ENCODE measurements around the gene PI16.
A peak's percentile ranks its signal among the peaks of the same experiment; 100 is the strongest.
"Not testable (repeated sequence)": the region's sequence is repeated elsewhere in the genome, so short reads cannot be mapped to it uniquely, and the experiment has no call there.

Gene PI16

DNA sequence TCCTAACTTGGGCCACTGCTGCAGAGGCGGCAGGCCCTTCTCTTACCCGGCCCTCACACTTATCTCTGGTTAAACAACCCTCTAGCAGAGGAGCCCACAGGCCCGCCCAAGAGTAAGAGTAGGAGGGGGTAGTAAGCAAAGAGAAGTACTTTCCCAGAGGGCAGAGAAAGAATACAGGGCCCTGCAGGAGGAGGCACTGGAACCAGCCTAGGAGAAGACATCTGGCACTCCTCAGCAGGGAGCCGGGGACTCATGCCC is 21.4 kb downstream of the PI16 start:
- DNase-seq (ENCODE audit: low read depth in 2 of 2) = no peak

DNA sequence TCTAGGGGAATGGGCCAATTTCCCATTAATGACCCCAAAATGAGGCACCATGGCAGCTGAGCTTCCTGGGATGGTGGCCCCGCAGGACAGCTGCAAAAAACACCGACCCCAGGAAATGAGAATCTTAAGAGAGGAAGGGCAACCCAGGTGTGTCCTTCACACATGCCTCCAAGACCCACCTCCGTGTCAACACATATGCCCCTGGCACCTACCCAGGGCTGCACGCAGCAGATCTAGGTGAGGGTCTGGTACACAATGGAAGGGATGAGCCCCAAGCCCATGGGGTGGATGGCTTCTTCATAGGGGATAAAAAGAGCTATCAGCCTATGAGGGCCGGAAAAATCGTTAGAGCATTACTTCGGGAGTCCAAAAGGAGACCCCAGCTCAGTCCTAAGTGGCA is 22.0 kb downstream of the PI16 start:
- DNase-seq (ENCODE audit: low read depth in 2 of 2) = no peak

GRCh38 chr6:36976931-36977330 is 22.4 kb downstream of the PI16 start:
- DNase-seq (ENCODE audit: low read depth in 2 of 2) = no peak

DNA sequence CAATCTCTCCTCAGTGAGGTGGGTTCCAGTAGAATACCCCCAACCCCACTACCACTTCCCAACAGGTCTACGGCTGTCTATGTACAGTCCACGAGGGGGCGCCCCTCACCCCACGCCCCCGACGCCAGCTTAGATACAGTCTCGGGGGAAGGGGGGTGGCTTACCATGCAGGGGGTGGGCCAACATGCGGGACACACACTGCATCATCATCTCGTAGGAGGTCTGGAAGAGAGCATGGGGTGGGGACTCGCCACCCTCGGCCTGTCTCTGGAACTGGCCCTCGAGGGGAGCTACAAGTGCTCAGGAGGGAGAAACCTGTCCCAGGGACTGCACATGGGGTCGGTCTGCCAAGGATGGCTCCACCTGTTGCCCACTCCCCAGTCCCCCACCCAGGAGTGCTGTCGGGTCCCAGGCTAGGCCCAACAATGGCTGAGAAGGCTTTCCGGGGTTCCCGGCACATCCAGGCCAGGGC is 23.0 kb downstream of the PI16 start:
- DNase-seq (ENCODE audit: low read depth in 2 of 2) = no peak

- no peak for DNase-seq (ENCODE audit: low read depth in 2 of 2)
Observed at GRCh38 chr6:36978421-36979346, 24.1 kb downstream of the PI16 start.

DNA sequence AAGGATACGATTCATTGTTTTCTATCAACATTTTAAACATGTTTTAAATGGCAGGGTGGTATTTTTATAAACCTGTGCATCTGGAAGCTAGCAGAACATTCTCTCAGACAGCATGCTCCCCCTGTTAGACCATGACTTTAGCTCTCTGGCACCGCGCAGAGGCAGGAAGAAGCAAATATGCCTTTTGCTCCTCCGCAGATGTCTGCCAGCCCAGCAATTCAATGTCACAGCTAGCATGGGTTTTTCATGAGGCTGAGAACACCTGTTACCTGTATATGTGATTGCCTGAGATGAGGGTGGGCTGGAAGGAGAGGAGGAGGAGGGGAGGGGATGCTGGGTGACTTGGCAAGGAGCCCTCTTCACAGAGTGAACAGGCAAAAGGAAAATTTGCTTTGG is 24.8 kb downstream of the PI16 start:
- DNase-seq (ENCODE audit: low read depth in 2 of 2) = no peak

GRCh38 chr6:36980129-36980528 is 25.6 kb downstream of the PI16 start:
- no peak for DNase-seq (ENCODE audit: low read depth in 2 of 2)

- DNase-seq (ENCODE audit: low read depth in 2 of 2) = no peak
Observed at GRCh38 chr6:36980876-36981619, 26.5 kb downstream of the PI16 start.

- no peak for DNase-seq (ENCODE audit: low read depth in 2 of 2)
Observed at GRCh38 chr6:36983538-36983937, 29.0 kb downstream of the PI16 start.

DNA sequence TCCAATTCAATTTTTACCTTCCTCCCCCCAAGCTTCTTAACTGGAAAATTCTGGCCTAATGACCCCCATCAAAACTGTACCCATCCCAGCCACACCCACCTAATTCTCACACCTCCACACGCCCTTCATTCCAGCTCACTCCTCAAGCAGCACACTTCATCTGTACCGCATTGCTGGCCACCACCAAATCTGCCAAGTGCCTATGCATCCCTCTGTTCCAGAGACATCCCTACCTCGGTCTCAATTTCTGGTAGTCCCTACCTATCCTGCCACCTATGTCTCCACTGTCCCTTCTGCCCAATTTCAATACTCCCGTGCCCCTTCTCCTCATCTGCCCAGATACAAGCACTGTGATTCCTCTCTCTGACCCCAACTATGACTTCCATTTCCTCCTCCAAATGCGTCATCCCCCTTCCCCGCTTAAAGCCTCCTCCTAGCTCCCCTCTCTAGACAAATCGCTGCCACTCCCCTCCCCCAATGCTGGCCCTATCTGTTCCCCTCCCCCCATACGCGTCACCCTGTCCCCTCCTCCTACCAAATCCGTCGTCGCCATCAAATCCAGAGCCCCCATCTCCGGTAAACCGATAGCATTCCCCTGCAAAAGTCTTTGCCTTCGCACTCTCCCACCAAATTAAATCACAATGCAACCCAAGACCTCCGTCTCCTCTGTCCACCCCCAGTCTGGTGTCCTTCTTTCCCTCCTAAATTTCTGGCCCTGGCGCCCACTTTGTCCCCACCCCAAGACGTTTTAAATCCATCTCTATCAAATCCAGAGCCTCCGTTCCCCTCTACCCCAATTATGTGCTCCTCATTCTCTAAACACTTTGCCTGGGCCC is 30.3 kb downstream of the PI16 start:
- peak; percentile 28 to 36 for DNase-seq (ENCODE audit: low read depth in 2 of 2)

DNA sequence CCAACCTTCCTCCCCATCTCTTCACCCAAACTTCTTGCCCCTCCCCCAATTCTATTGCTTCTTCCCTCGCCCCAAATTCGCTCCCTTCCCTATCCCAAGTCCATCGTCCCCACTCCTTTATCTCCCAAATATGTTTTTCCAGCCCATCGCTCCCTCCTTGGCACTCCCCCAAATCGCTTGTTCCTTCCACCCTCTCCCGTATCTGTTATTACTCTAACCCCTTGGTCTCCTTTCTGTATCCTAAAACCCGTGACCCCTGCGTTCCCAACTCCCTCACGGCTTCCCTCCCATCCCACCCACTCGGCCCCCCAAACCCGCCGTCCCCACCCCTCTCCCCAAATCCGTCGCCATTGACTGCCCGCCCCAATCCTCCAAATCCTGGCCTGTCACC is 30.9 kb downstream of the PI16 start:
- no peak for DNase-seq (ENCODE audit: low read depth in 2 of 2)

DNA sequence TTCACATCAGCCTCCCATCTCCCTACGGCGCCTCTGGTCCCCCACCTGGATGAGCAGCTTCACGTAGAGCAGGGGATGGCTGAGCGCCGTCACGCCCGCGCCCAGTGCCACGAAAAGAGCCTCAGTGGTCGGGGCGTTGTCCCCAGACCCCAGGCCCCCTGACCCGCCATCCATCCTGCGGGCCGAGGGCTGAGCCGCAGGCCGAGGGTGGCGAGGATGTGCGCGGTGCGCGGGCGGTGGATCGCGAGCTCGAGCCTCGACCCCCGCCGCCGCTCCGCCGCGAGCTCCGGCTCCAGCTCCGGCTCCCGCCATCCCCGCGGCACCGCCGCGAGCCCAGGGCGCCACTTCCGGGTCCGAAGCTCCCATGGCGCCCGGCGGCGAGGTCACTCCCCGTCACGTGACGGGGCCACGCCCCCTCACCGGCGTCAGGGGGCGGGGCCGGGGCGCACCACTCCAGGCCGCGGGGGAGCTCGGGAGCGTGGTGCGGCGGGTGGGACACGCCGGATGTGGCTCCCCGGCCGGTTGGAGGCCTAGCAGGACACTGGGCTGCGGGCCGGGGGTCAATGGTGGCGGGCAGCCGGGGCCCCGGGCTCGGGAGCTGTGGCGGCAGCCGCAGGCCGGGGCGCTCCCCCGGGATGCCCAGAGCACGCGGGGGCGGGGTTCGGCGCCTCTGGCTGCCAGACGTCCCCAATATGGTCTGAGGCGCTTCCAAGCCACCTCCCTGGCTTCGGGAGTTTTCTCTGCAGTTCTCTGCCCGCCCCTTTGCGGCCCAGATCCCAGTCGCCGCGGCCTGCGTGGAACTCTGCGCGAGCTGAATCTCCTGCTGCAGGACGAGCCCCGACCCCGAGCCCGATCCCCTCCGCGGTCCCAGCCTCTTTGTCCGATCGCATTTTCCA is 31.5 kb downstream of the PI16 start, which contains the start of gene MTCH1:
Gene MTCH1, minus strand, starts transcription at position 389 of the 896 bp plus-strand sequence. Its CDS starts 23 bp downstream, at position 366.
- DNase-seq (ENCODE audit: low read depth in 2 of 2) = peak; percentile 55 to 80

DNA sequence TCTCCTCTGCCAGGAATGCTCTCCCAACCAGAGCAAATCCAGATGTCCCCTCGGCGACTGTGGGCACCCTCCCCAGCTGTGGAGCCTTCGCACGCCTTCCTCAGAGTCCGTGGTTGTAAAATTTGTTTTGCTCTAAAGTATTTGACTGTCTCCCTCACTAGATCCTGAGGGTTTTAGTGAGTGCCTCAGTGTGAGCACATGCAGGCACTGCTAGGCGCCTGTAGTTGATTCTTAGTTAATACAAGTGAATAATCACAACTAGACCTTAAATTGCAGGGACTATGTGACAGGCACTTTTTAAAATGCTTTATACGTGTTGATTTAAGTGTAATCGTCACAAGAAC is 32.1 kb downstream of the PI16 start:
- DNase-seq (ENCODE audit: low read depth in 2 of 2) = no peak

- DNase-seq (ENCODE audit: low read depth in 2 of 2) = no peak
Observed at GRCh38 chr6:36989264-36989663, 34.7 kb downstream of the PI16 start.

- not testable (repeated sequence) for DNase-seq (ENCODE audit: low read depth in 2 of 2)
Observed at GRCh38 chr6:36990401-36990800, 35.9 kb downstream of the PI16 start.

- DNase-seq (ENCODE audit: low read depth in 2 of 2) = no peak
Observed at GRCh38 chr6:36997811-36998722, 43.5 kb downstream of the PI16 start.

DNA sequence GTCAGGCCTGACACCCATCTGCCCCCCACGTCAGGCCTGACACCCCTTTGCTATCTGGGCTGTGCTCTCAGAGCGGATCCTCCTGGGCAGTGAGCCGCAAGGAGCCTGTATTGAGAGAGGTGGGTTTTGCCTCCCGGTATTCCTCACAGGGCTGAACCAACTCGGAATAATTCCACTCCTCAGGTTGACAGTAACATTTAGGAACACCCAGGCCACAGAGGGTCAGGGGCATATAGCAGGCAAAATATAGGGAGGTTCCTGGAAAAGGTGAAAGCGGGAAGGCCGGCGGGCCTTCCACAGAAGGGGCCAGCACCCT is 44.1 kb downstream of the PI16 start:
- no peak for DNase-seq (ENCODE audit: low read depth in 2 of 2)

- DNase-seq (ENCODE audit: low read depth in 2 of 2) = no peak
Observed at GRCh38 chr6:36999061-36999750, 44.7 kb downstream of the PI16 start.

DNA sequence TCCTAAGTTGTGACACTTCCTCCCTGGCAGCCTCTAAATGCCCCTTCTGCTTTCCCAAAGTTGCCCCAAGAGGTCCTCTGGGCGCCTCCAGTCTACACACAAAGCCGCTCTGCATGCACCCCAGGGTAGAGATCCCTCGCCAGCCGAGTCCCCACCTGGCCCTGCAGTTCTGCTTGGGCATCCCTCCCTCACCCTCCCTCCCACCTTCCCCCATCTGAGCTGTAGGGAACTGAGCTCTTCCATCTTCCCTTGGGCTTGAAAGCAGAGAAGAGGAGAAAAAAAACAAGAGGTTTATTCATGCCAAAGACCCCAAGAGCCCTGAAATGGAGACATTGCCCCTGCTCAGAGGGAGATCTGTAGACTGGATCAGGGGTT is 45.2 kb downstream of the PI16 start:
- no peak for DNase-seq (ENCODE audit: low read depth in 2 of 2)

Measured in stimulated activated CD8-positive, alpha-beta memory T cell treated with anti-CD3 and anti-CD28 coated beads, Interleukin-7, amount 100 ng/mL, for 4 hours (primary cell).